Skin epidermis (tissue), 12 donors: ENCODE data around the gene PRKCH.
"Not testable (repeated sequence)": the region's sequence is repeated elsewhere in the genome, so short reads cannot be mapped to it uniquely, and the experiment has no call there.

Source experiments
- H3K27ac ChIP-seq, 21 experiments: fragments of 200-600 bp; sonication (generic) in 11 of 21; one replicate each; pipeline ENCODE4 v1.5.0; 2020; ENCODE audit warnings: mild to moderate bottlenecking in 3 of 21, inconsistent platforms in 2 of 21, moderate library complexity in 2 of 21
- H3K4me3 ChIP-seq, 7 experiments: fragments of 200-600 bp; sonication (generic) in 2 of 7; one replicate each; pipeline ENCODE4 v1.5.0; 2020; ENCODE audit warnings: inconsistent platforms in 2 of 7, mild to moderate bottlenecking in 2 of 7, moderate library complexity in 1 of 7

PRKCH gene

GRCh38 chr14:61526405-61527312, 205.3 kb downstream of the PRKCH start:
- Histone ChIP-seq H3K4me3 (no peak overlapping the region), H3K27ac (peak overlapping the region in 20 of 21 experiments; percentile 16 to 87 (median 72))

DNA sequence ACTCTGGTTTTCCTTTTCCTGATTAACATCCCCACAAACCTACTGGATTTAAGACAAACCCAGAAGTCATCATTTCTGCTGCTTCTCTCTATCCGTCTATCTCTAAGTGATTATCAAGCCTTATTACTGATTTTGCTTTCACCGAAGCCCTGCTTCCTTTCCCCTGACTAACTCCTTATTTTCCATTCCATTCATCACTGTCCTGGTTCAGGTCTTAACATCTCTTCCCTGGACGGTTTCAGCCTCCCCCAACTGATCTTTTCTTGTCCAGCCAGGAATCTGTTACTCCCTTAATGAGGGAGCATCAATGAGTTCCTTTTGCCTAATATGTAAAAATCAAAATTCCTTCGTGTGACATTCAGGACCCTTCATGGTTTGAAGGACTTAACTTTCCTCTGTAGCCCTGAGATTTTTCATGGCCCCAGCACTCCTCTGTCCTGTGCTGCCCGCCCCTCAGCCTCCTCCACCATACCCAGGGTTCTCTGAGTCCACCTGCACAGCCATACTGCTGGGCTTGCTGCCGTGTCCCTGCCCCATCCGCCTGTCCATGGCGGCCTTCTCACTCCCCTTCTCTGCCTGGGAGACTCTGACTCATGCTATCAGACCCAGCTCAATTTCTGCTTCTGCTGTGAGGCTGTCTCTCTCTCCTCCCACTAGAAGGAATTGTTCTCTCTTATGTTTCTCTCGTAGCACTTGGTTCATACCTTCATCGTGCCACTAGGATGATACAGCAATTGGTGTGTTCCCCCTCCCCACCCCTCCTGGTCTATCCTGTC, 206.1 kb downstream of the PRKCH start:
- Histone ChIP-seq H3K4me3 (no peak overlapping the region), H3K27ac (peak overlapping the region in 17 of 21 experiments; percentile 3 to 85 (median 48))

DNA sequence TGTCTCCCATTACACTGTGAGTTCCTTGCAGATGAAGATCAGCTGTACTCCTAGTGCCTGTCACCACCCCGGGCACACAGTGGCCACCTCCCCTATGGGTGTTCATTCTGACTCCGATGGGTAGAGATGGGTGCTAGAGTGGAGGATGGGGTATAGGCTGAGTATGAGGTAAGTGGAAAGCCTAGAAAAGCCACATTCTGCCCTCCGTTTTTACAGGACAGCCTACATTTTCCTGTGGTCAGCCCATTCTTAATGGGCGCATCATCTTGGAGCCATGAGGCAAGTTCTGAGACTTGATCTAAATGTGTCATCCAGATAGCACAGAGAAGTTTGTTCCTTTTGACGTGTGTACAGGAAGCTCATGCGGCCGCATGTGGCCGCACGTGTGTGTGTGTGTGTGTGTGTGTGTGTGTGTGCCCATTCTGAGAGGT, 207.2 kb downstream of the PRKCH start:
- Histone ChIP-seq H3K27ac (peak overlapping the region in 3 of 21 experiments; percentile 63 to 85 (median 75)), H3K4me3 (no peak overlapping the region)

GRCh38 chr14:61529360-61529759, 208.0 kb downstream of the PRKCH start:
- not testable (repeated sequence) for H3K4me3 ChIP-seq, H3K27ac ChIP-seq

GRCh38 chr14:61530296-61530695, 208.9 kb downstream of the PRKCH start:
- Histone ChIP-seq H3K4me3 (no peak overlapping the region), H3K27ac (peak overlapping the region in 1 of 21 experiments; percentile 22)

GRCh38 chr14:61530896-61531295, 209.5 kb downstream of the PRKCH start:
- Histone ChIP-seq H3K4me3 (no peak overlapping the region), H3K27ac (peak overlapping the region in 9 of 21 experiments; percentile 15 to 48 (median 33))

DNA sequence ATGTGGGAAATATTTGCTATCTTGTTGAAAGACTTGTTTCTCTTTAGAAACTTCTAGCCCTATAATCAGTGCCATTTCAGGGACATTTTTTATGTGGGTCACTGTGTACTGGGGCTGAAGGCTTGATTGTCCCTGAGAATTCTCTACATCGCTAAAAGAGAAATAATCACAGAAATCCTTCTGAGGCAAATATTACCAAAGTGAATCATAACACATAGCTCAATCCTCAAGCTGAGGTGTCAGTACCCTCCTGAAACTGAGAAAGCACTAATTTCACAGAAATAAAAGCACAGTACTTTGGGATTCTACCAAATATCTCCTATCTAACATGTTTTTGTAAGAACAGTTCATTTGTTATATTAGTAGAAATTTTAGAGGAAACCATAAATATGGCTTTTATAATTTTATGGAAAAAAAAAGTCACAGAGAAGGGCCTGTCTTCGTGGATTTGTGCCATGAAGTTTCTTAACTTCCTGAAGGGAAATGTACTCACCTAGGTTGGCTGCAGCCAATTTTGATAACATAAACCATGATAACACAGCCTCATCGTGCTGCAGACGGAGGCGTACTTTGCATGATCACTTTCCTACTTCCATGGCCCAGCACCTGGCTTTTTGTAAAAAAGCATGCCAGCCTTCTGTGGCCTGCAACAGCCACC, 210.2 kb downstream of the PRKCH start:
- H3K4me3 ChIP-seq: no peak overlapping the region
- H3K27ac ChIP-seq: peak overlapping the region in 8 of 21 experiments; percentile 15 to 48 (median 40)

- H3K27ac ChIP-seq: peak overlapping the region in 2 of 21 experiments; percentile 25 to 48
- no peak overlapping the region for H3K4me3 ChIP-seq
Measured at GRCh38 chr14:61532123-61532505, 210.7 kb downstream of the PRKCH start.

DNA sequence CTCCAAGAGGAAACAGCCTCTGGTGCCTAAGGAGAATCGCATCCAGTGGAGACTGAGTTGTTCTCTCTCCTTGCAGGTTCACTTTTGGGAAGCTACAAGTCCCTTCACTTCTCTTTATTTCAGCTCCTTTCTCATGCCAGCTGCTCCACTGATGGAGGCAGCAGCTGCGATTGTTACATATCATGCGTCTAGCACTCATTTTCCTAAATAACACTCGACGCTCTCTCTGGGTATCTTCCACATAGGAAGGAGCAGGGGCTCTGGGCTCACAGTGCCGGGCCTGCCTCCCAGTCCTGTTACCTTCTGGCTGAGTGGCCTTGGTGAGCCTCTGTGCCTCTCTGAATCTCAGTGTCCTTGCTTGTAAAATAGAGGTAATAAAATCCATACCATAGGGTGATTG, 211.4 kb downstream of the PRKCH start:
- Histone ChIP-seq H3K27ac (peak overlapping the region in 2 of 21 experiments; percentile 1 to 8), H3K4me3 (no peak overlapping the region)

- Histone ChIP-seq H3K27ac (peak overlapping the region in 3 of 21 experiments; percentile 2 to 61 (median 37)), H3K4me3 (no peak overlapping the region)
Measured at GRCh38 chr14:61533513-61534255, 212.3 kb downstream of the PRKCH start.

GRCh38 chr14:61535032-61535431, 213.7 kb downstream of the PRKCH start:
- Histone ChIP-seq H3K4me3 (no peak overlapping the region), H3K27ac (no peak overlapping the region)

GRCh38 chr14:61535458-61535857, 214.1 kb downstream of the PRKCH start:
- Histone ChIP-seq H3K4me3 (no peak overlapping the region), H3K27ac (no peak overlapping the region)

- Histone ChIP-seq H3K4me3 (no peak overlapping the region), H3K27ac (peak overlapping the region in 17 of 21 experiments; percentile 5 to 80 (median 59))
Measured at GRCh38 chr14:61536661-61537562, 215.5 kb downstream of the PRKCH start.

- H3K4me3 ChIP-seq: no peak overlapping the region
- peak overlapping the region in 18 of 21 experiments; percentile 1 to 80 (median 64) for H3K27ac ChIP-seq
Measured at GRCh38 chr14:61537563-61538463, 216.4 kb downstream of the PRKCH start.

DNA sequence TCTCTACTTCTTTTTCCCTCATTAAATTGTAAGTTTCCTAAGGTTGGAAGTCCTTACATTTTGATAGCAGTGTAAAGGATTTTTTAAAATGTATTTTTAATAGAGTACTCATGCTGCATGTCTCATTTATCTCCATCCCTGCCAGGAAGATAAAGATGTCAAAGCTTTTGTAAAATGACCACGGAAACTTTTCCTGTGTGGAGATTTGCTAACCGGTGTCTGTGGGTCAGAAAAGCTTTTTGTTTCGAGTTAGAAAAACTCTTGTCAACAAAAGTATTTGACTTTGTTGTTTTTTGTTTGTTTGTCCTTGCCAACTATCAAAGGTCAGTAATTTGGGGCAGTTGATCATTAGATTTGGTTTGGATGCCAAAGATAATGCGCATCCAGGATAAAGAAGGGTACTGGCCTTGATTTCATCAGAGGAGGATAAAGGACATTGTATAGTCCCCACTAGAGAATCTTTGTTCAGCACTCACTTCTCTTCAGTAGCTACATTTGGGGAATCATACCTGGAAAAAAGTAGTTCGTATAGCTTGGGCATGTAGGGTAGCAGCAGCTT, 217.2 kb downstream of the PRKCH start:
- peak overlapping the region in 15 of 21 experiments; percentile 10 to 80 (median 67) for H3K27ac ChIP-seq
- no peak overlapping the region for H3K4me3 ChIP-seq

GRCh38 chr14:61539631-61540030, 218.3 kb downstream of the PRKCH start:
- Histone ChIP-seq H3K27ac (peak overlapping the region in 2 of 21 experiments; percentile 35 to 80), H3K4me3 (no peak overlapping the region)

DNA sequence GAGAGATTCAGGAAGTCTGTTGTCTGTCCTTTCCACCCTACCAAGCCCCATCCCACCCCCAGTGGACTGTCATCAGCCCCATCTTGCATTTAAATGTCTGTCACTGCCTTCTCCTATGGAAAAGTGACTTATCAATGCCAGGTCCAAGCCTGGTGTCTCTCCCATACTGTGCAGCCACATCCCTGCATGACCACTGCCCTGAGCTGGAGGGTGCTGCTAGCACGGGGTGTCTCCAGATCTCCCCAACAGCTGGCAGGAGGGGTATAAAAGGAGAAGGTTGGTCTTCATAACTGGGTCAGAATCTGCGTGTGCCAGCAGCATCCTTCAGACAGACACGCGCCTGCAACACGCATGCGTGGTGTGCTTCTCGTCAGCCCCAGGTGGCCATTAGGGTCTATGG, 219.6 kb downstream of the PRKCH start:
- Histone ChIP-seq H3K27ac (no peak overlapping the region), H3K4me3 (no peak overlapping the region)
